ENCODE data around the gene OR10G6.

DNA sequence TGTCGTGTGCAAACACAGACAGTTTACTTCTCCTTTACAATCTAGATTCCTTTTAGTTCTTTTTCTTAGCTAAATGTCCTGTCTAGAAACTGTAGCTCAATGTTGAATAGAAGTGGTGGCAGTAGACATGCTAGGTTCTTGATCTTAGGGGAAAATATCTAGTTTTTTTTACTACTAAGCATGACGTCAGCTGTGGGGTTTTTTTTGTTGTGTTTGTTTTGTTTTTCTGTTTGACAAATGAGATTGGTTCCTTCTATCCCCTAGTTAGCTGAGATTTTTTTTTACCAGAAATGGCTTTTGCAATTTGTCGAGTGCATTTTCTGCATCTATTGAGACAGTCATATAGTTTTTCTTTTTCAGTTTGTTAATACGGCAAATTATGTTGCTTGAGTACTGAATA is 48.5 kb upstream of the OR10G6 start:
- TF ChIP-seq, protein P1, sequence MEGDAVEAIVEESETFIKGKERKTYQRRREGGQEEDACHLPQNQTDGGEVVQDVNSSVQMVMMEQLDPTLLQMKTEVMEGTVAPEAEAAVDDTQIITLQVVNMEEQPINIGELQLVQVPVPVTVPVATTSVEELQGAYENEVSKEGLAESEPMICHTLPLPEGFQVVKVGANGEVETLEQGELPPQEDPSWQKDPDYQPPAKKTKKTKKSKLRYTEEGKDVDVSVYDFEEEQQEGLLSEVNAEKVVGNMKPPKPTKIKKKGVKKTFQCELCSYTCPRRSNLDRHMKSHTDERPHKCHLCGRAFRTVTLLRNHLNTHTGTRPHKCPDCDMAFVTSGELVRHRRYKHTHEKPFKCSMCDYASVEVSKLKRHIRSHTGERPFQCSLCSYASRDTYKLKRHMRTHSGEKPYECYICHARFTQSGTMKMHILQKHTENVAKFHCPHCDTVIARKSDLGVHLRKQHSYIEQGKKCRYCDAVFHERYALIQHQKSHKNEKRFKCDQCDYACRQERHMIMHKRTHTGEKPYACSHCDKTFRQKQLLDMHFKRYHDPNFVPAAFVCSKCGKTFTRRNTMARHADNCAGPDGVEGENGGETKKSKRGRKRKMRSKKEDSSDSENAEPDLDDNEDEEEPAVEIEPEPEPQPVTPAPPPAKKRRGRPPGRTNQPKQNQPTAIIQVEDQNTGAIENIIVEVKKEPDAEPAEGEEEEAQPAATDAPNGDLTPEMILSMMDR (IDR thresholded peaks at IDR 0.05 in 4 of 5, conservative IDR thresholded peaks at IDR 0.05 in 1 of 5), result no peak
- no peak for TF ChIP-seq POLR2A (IDR thresholded peaks at IDR 0.05)

Data from gastrocnemius medialis (tissue), 4 donors.